Mesodermal cell (in vitro differentiated cells): ENCODE results near the gene DHRS3.

Experiments used
- H3K27ac ChIP-seq: 2 replicates; pipeline ENCODE4 v1.7.0; 2013; ENCODE audit warnings: mild to moderate bottlenecking, low read depth, low read length, moderate library complexity; ENCODE audit not compliant: severe bottlenecking
- H3K36me3 ChIP-seq: 2 replicates; pipeline ENCODE4 v1.7.1; 2013; ENCODE audit warnings: mild to moderate bottlenecking, low read length, moderate library complexity; ENCODE audit not compliant: control insufficient read depth, insufficient read depth
- H3K4me1 ChIP-seq: one replicate; pipeline ENCODE4 v1.7.1; 2013; ENCODE audit warnings: mild to moderate bottlenecking, low read length; ENCODE audit not compliant: insufficient read depth, control insufficient read depth, poor library complexity, severe bottlenecking
- H3K4me3 ChIP-seq: 2 replicates; pipeline ENCODE4 v1.7.0; 2013; ENCODE audit warnings: low read length, control low read depth, mild to moderate bottlenecking; ENCODE audit not compliant: insufficient read depth, poor library complexity, severe bottlenecking; ENCODE audit errors: extremely low read depth
- H3K9me3 ChIP-seq: 2 replicates; pipeline ENCODE4 v1.7.1; 2013; ENCODE audit warnings: mild to moderate bottlenecking, low read length, moderate library complexity; ENCODE audit not compliant: control insufficient read depth
- WGBS, 2 experiments: methylation state at CpG; one replicate each; pipeline ENCODE4 v1.1.5; 2013; ENCODE audit warnings: missing lambda C conversion rate in 2 of 2; ENCODE audit not compliant: insufficient coverage in 2 of 2; 5-methylcytosine and 5-hydroxymethylcytosine counted together

DHRS3 gene

GRCh38 chr1:12521096-12521495, 96.9 kb downstream of the DHRS3 start:
- H3K9me3 ChIP-seq = no peaks in the 10 kb centered on the region
- H3K4me3 ChIP-seq = no peak overlapping the region
- H3K36me3 ChIP-seq = no peaks in the 10 kb centered on the region
- 69 to 100% methylated on average over 1 to 3 of the region's 5 CpGs for WGBS, 2 experiments
- H3K27ac ChIP-seq = no peak overlapping the region
- H3K4me1 ChIP-seq = no peaks in the 10 kb centered on the region

GRCh38 chr1:12519693-12520364, 98.2 kb downstream of the DHRS3 start:
- Histone ChIP-seq H3K27ac (no peak overlapping the region), H3K36me3 (no peaks in the 10 kb centered on the region), H3K9me3 (no peaks in the 10 kb centered on the region), H3K4me1 (no peaks in the 10 kb centered on the region), H3K4me3 (no peak overlapping the region)
- WGBS, 2 experiments = 95% methylated on average over 10 to 11 of the region's 11 CpGs

- Histone ChIP-seq H3K27ac (no peak overlapping the region), H3K4me1 (no peaks in the 10 kb centered on the region), H3K9me3 (no peaks in the 10 kb centered on the region), H3K36me3 (no peaks in the 10 kb centered on the region), H3K4me3 (no peak overlapping the region)
- 81 to 83% methylated on average over 18 of the region's 21 CpGs for WGBS, 2 experiments
These were observed 98.9 kb downstream of the DHRS3 start for GRCh38 chr1:12518931-12519692.
